ENCODE data around the gene DAAM1.

DAAM1 gene

DNA sequence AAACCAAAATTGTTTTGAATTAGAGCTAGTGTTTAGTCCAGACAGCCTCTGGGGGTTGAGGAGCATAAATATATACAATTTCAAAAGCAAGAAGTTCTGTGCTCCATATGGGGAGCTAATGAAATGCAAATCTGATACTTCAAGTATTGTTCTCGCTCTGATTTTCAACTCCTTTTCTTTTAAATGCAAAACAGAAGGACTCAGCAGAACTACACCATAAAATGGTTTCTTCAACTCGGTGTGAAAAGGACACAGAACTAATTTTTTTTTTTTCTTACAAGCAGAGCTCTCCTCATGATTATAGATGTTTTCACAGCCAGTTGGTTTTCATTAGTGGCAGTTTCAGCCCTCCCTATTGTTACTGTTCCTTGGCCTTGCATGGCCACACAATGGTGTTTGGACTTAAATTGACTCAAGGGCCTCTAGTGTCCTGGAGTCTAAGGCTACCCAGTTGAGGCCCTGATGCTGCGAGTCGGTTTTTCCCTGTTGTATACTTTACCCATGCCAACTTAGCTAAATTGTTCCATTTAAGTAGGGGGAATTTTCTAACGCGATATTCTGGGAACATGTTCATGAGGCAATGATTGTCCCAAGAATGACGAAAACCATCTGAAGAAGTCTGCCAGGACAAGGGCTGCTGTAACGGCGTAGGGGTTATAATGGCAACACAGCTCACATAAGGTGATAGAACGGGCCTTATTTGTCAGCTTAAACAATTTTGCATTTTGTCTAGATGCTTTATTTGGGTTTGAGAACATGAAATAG lies 156.4 kb downstream of the DAAM1 start:
- no peak for DNase-seq

GRCh38 chr14:59346329-59346728 lies 157.9 kb downstream of the DAAM1 start:
- DNase-seq: no peak

DNA sequence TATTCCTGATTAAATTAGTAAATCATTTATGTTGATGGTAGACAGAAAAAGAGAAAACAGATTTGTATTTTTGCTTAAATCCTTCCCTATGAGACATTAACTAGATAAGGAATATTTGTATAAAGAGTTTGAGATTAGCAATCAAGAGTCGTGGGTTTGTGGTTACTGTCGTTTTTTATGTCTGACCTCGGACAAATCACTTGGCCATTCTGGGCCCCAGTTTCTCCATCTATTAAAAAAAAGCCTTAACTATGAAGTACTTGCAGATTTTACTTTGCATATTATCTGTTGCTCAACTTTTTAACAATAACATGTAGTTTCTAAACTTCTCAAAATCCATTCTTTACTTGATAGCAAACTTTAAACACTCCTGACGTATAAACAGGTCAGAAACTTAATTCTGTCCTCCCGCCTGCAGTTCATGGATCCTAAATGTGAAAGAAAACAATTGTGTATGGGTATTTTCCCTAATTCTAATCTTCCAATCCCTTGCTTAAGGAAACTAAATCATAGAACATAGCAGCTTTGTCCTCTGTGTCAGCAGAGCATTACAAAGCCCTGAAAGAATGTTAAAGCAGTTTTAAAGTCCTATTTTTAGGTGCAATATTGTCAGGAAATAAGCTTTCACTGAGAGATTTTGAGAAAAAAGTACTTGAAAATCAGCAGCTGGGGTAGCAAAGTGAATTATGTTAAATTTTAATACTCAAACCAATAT lies 158.5 kb downstream of the DAAM1 start:
- no peak for DNase-seq

- no peak for DNase-seq
Measured at GRCh38 chr14:59347511-59347900, 159.0 kb downstream of the DAAM1 start.

- no peak for DNase-seq
Measured at GRCh38 chr14:59347915-59348314, 159.4 kb downstream of the DAAM1 start.

GRCh38 chr14:59349258-59349701 lies 160.8 kb downstream of the DAAM1 start:
- DNase-seq: no peak

- DNase-seq: no peak
Measured at GRCh38 chr14:59352961-59353360, 164.5 kb downstream of the DAAM1 start.

- DNase-seq: no peak
Measured at GRCh38 chr14:59354666-59355065, 166.2 kb downstream of the DAAM1 start.

DNA sequence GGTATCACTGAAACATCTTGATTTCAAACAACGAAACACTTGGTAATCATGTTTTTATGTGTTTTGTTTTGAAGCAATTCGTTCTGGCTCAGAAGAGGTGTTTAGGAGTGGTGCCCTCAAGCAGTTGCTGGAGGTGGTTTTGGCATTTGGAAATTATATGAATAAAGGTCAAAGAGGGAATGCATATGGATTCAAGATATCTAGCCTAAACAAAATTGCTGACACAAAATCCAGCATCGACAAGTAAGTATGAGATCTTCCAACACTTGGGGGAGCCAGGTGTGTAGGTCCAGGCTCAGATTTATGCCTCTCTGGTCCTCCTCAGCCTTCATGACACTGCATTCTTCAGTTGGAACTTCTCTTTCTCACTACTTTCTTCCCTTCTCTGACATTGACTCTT lies 166.6 kb downstream of the DAAM1 start:
- no peak for DNase-seq

DNA sequence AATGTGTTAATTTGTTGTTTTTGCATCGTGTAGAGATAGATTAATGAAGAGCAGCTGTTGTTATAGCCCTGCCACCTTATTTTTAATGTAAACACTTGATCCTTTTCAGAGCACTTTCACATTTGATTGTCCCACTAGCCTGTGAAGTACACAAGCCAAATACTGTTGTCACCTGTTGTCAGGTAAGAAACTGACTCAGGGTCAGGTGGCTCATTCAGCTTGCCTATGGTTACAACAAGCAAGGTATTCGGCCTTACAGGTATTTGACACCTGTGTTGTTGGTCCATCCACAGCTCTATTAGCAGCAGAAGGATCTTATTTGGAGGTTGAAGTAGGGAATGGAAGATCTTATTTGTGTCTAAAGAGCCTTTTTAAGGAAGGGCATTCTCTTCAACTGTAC lies 167.8 kb downstream of the DAAM1 start:
- no peak for DNase-seq

- DNase-seq: no peak
Measured at GRCh38 chr14:59356767-59357166, 168.3 kb downstream of the DAAM1 start.

DNA sequence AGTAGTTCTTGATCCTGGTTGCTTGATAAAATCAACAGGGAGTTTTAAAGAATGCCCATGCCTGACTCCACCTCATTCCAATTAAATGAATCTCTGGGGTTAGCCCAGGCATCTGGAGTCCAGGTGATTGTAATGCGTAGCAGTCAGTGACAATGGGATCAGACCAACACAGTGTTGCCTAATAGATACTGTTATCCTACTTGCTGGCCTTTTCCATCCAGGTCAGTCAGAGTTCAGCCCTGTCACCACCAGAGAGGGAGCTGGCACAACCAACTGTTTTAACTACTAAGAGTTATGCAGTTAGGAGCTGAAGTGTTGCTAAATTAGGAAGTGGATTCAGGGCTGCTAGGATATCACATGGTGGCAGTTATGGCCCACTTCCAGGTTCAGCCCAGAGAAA lies 169.6 kb downstream of the DAAM1 start:
- no peak for DNase-seq

DNA sequence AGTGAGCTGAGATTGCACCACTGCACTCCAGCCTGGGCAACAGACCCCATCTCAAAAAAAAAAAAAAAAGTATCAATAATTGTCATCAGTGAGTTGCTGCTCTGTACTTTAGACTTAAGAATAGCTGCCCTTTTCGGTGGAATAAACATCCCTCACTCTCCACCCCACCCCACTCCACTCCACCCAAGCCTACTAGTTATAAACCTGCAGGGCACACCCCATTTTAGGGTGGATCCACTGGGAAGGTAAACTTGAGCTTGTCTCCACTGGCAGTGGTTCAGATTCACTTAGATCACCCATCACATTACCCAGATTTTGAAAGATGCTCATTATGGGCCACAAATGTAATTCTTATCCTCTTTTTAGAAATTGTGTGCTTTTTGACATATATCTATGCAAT lies 170.3 kb downstream of the DAAM1 start:
- DNase-seq: no peak

DNA sequence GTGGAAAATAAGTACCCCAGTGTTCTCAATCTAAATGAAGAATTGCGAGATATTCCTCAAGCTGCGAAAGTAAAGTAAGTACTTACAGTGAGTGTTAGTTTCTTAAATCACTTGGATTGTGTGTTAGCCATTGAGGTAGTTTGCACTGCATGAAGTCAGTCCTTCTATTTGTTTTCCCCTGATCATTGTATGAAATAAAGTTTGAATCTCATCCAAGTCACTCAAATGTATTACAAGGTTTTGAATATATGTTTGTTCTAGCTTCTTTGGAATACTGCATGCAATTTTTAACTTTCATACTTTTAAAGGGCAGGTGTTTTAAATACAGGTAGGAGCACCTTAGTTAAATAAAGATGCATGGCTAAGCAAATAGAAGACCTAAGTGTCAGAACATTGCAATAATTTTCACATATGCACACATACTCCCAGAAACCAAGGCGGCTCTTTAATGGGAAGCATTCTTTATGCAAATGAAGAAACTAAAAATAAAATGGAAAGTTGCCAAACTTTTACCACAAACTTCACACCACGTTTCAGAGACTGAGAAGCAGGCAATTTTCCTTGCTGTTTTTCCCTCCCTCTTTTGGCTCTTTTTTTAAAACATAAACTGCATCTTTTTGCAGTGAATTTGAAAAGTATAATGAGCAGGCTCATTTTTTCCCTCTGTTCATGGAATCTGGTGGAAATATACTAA lies 171.1 kb downstream of the DAAM1 start:
- no peak for DNase-seq

DNA sequence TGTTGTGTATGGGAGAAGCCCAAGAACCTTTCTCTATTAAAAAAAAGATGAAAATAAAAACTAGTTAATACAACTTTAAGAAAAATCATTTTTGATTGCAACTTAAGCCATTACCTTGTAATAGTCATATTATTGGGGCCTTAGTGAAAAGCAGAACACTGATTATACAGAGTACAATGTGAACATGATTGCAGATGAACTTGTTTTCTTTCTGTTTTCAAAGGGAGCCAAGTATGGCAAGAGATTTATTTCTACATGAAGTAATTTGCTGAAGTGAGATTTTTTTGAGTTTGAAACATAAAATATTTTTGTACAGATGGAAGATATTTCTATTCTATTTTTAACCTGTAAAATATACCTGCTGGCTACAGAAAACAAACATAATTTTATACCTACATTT lies 171.8 kb downstream of the DAAM1 start:
- DNase-seq: no peak

DNA sequence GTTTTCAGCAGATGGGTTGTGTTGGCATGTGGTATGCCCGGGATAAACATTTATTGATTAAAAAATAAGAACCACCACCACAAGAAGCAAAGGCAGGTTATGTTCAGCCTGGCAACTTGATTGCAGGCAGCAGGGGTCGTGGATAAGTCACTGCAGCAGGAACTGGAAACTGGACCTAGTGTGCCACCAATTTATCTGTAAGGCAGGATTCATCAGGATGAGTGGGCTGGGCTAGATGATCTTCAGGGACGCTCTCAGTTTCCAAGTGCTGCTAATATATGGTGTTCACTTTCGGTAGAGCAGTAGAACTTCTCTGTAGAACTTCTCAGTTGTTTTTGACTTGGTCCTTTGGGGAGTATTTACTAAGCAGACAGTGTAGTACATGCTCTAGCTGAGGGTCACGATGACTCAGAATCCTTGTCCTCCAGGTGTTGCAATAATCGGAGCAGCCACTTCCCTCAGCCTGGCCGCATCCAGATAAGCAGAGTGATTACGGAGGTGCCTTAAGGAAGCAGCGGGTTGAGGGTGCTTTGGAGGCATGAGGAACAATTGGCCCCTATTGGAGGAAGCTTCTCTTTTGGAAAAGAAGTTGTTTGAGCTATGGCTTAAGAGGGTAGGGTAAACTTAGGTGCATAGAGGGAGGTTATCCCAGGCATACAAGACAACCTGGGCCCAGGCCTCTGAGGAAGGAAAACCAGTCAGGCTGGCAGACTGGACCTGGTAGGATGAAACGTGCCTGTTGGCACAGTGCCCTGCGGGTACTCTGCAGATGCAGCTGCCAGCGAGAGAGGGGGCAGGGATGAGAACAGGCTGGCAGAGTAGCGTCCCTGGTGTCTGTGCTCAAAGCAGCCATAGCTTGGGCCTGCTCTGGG lies 172.7 kb downstream of the DAAM1 start:
- no peak for DNase-seq

DNA sequence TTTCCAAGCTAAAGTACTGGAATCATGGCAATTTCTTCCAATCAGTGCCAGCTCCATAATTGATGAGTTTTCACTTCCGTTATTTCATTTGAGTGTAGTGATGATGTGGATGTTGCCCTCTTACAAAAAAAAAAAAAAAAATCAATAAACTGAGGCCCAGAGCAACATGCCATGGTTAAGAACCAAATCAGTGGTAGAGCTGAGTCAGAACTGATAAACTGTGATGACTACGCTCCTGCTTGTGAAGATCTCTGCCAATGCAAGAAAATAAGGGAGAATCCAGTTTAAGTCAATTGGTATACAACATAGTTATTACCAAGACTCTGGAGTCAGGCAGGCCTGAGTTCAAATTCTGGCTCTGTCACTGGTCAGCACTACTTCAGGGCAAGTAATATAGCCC lies 174.0 kb downstream of the DAAM1 start:
- no peak for DNase-seq

- no peak for DNase-seq
Measured at GRCh38 chr14:59363531-59364226, 175.2 kb downstream of the DAAM1 start.

DNA sequence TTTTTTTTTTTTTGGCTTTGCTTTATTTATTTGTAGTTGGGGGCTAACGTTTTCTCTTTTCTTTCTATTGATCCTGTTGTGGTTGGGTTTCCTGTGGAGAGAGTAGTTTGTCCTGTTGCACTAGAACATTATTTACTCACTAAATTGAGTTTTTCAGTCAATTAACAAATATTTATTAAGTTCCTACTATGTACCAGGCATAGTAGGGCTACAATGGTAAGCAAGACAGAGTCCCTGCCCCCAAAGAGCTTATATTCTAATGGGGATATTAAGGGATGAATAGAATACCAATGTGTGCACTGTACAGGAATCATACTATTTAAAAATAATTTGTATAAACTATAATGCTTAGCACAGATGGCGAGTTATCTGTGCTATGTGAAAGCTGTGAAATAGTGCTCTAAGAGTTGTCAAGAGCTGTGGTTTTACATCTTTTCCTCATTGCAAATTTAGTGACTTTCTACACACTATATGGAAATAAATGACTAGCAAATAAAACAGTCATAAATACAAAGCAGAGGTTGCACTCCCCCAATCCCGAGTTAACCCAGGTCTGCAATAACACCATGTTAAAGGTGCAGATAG lies 181.8 kb downstream of the DAAM1 start:
- DNase-seq: no peak

- DNase-seq: no peak
Measured at GRCh38 chr14:59371771-59372170, 183.3 kb downstream of the DAAM1 start.

GRCh38 chr14:59374048-59374447 lies 185.6 kb downstream of the DAAM1 start:
- DNase-seq: no peak

- no peak for DNase-seq
Measured at GRCh38 chr14:59376686-59377085, 188.2 kb downstream of the DAAM1 start.
